Activated CD8-positive, alpha-beta memory T cell treated with anti-CD3 and anti-CD28 coated beads, Interleukin-2, amount 50 U/mL, for 24 hours (primary cell): ENCODE data around the gene NCOA6.
"Not testable (repeated sequence)": the region's sequence is repeated elsewhere in the genome, so short reads cannot be mapped to it uniquely, and the experiment has no call there.

Experiments used
- DNase-seq: peaks from one replicate; pipeline ENCODE4 v3.0.0-alpha.2; 2020; ENCODE audit errors: extremely low read depth

The NCOA6 gene

DNA sequence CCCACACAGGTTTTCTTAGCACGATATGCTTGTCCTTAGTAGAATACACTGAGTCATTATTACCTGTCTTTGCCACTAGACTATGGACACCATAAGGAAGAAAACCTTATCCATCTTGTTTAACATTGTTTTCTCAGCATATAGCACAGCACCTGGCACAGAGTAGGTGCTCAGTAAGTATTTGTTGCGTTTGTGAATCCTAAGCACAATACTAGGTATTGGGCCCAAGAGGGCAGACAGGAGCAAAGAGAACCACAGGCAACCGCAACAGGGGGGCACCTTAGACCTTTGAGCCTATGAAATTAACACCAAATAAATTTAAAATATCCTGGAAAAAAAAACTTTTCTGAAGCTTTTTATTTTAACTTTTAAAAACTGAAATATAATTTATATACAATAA is 3.7 kb upstream of the NCOA6 start:
- no peak for DNase-seq

DNA sequence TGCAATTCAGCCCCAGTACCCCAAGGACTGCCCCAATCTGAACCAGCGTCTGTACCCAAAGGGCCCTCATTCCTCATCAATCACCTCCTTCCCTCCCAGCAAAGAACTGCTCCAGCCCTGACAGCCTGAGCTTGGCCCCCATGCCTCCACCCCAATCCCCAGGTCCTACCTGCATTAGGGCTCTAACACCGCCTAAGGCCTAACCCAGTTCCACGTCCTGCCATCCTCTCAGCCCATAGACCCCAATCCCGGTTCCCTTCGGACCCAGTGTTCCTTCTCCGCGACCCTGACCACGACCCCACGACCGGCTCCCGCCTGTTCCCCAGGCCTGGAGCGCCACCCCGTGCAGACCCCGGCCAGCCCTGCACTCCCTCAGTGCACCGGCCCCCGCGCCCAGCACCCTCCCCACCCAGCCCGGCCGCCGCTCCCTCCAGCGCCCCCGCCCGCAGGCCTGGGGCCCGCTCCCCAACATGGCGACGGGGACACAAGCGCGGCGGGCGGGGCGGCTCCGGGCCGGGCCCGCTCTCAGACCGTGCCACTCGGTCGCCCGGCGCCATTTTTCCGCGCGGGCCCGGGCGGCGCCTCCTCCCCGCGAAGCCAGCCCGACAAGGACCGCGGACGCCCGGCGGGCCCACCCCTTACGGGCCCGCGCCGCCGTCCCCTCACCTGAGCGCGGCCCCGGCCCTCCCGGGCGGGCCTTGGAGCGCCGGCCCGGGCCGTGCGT is 483 bp downstream of the NCOA6 start:
- peak; percentile 4 for DNase-seq

DNA sequence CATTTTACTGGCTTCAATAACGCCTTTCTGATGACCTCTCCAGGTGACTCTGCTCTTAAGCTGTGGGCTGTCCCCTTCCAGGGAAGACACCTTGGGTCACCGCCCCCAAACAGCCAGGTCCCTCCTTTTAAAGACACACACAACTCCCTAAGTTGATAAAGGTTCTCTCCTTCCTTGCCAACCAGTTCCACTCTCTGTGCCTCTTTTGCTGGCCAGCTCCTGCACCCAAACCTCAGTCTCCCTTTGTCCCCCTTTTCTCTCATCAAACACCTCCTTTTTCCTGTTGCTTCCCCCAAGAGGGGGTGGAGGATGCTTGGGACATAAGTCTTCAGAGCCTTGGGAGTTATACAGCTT is 1.0 kb downstream of the NCOA6 start:
- DNase-seq, result peak; percentile 58

DNA sequence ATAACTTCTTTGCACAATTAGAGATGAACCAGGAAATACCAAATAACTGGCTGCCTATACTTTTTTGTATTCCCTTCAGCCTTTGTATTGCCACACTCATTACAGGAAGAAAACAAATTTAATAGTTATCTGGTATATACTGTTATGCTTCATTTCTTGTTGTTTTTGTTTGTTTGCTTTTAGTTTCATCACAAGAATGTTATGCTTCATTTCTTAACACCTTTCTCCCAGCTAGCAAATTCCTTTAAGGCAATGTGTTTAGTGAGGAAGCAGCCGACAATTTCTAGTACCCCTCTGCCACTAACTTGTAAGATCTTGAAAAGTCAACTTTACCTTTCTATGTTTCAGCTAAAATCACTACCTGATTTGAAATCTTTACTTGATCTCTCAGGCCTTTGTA is 1.4 kb downstream of the NCOA6 start:
- DNase-seq, result no peak

DNA sequence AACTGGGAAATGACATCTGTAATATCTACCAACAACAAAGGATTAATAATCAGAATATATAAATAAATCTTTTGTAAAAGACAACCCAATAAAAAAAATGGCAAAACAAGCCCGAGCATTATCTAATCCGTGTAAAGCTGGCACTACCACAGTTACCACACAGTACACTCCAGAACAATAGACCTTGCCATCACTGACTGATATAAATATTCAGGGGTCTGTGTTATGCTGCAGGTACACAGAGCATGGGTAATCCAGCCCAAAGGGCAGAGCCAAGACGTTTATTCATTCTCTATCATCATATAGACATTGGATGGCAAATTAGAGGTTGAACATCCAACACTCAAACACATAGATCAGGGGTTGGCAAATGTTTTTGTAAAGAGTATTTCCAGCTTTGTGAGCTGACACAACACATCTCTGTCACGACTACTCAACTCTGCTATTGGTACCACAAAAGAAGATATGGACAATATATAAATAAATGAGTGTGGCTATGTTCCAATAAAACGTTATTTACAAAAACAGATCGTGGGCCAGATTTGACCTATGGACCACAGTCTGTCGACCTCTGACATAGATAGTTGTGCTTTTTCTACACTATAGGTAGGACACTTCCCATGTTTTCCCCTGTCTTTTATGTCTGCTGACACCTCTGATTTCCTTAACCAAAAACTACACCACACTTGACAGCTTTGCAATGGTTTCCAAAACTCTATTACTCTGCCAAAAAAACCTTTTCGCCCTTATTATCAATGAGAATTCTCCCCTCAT is 4.5 kb downstream of the NCOA6 start:
- no peak for DNase-seq

DNA sequence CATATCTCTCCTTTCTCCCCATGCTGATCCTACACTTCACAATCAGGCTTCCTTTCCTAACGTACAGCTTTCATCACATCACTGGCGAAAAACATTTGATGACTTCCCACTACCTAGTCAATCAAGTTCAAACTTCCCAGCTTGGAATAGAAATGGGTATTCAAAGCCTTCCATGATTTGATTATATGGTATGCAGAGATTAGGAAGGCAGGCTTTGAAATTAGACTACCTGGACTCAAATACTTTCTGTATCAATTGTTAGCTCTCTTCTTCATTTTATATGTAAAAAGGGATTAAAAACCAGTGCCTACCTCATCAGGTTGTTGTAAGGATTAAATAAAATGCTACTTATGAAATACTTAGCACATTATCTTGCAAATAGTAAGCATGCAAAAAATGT is 7.7 kb downstream of the NCOA6 start:
- no peak for DNase-seq

DNA sequence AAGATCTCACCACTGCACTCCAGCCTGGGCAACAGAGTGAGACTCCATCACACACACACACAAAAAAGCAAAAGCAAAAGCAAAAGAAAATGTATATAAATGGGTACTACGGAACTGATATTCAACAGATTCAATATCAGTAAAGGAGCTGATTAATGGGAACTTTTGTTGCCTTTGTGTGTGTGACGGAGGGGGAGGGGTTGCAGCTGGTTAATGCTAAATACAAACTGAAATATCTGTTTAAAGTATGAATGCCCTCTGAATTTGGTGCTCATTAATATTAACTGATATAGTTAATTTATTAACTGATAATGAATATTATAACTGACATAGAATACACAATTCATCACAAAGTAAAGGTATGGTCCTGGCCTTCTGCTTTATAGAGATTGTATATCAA is 8.4 kb downstream of the NCOA6 start:
- DNase-seq, result no peak

DNA sequence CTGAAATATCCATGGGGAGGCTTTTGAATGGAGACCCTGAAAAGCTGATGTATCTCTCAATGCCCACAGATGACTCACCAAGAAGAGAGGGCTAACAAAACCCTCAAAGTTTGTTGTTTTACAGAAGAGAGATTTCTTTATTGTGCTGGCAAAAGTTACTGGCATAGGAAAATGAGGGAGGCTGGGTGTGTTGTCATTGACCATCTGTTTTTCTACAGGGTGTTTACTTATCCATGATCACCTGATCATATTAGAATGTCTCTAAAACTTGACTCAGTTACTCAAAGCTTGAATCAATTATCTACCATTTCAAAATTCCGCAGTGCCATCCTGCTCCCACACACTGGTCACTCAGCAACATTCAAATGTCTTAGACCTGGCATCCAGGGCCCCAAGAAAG is 9.8 kb downstream of the NCOA6 start:
- no peak for DNase-seq

DNA sequence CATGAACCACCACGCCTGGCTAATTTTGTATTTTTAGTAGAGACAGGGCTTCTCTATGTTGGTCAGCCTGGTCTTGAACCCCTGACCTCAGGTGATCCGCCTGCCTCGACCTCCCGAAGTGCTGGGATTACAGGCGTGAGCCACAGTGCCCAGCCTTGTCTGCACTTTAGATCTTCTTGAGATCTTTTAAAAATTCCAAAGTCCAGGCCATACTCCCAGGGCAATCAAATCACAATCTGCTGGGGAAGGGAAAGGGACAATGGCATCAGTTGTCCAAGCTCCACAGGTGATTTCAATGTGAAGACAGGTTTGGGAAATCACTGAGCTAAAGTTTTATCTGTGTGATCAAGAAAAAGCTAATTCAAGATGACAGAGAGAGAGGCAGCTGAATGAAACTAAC is 16.9 kb downstream of the NCOA6 start:
- DNase-seq, result no peak

DNA sequence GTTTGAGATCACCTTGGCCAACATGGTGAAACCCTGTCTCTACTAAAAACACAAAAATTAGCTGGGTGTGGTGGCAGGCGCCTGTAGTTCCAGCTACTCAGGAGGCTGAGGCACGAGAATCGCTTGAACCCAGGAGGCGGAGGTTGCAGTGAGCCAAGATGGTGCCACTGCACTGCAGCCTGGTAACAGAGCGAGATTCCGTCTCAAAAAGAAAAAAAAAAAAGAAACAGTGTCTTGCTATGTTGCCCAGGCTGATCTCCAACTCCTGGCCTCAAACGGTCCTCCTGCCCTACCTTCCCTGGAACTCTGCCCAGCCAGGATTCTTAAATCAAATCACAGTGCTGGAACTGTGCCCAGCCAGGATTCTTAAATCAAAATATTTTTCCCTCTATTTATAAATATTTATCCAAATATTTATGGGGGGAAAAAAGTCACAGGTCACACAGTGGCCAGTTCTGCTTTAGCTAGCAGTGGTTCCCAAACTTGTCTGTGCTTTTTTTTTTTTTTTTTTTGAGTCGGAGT is 17.4 kb downstream of the NCOA6 start:
- DNase-seq, result not testable (repeated sequence)

DNA sequence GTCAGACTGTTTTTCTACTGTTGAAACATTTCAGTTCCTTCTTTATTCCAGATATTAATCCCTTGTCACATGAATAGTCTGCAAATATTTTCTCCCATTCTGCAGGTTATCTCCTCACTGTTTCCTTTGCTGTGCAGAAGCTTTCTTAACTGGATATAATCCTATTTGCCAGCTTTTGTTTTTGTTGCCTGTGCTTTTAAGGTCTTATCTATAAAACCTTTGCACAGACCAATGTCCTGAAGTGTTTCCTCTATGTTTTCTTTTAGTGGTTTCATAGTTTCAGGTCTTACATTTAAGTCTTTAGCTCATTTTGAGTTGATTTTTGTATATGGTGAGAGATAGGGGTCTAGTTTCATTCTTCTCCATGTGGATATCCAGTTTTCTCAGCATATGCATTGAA is 19.2 kb downstream of the NCOA6 start:
- no peak for DNase-seq

DNA sequence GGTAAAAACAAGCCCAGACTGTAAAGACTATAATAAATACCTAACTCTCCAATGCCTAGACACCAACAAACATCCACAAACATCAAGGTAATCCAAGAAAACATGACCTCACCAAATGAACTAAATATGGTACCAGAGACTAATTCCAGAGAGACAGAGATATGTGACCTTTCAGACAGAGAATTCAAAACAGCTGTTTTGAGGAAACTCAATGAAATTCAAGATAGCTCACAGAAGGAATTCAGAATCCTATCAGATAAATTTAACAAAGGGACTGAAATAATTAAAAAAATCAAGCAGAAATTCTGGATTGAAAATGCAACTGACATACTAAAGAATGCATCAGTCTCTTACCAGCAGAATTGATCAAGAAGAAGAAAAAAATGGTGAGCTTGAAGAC is 26.6 kb downstream of the NCOA6 start:
- no peak for DNase-seq

DNA sequence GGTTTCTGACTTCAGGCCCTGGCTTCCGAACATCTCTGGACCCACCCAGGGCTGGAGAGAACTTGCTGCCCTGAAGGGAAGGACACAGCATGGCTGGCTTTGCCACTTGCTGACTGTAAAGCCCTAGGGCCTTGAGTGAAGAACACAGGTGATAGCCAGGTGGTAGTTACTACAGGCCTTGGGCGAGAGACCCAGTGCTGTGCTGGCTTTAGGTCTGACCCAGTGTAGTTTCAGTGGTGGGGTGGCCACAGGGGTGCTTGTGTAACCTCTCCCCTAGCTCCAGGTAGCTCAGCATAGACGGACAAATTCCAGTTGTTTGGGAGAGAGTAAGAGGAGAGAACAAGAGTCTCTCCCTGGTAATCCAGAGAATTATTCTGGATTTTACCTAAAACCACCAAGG is 27.1 kb downstream of the NCOA6 start:
- no peak for DNase-seq

DNA sequence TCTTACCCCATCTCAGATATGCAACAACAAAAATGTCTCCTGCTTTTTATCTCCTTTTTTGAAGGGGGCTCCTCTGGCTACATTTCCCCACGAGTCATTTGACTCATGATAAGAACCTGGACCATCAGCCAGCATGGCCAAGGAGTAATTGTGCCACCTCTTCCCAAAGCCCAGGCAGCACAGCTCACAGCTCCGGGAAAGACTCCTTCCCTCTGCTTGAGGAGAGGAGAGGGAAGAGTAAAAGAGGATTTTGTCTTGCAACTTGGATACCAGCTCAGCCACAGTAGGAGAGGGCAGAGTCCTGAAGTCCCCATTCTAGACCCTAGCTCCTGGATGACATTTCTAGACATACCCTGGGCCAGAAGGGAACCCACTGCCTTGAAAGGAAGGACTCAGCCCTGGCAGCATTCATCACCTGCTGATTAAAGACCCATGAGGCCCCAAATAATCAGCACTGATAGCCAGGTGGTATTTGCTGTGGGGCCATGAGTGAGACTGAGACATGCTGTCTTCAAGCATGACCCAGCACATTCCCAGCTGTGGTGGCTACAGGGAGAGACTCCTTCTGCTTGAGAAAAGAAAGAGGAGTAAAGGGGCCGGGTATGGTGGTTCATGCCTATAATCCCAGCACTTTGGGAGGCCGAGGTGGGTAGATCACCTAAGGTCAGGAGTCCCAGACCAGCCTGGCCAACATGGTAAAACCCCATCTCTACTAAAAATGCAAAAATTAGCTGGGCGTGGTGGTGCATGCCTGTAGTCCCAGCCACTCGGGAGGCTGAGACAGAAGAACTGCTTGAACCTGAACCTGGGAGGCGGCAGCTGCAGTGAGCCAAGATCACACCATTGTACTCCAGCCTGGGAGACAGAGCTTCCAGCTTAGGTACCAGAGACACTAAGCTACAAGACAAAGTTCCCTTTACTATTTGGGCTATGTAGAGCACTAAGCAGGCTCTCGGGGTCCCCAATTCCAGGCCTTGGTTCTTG is 28.1 kb downstream of the NCOA6 start:
- no peak for DNase-seq

DNA sequence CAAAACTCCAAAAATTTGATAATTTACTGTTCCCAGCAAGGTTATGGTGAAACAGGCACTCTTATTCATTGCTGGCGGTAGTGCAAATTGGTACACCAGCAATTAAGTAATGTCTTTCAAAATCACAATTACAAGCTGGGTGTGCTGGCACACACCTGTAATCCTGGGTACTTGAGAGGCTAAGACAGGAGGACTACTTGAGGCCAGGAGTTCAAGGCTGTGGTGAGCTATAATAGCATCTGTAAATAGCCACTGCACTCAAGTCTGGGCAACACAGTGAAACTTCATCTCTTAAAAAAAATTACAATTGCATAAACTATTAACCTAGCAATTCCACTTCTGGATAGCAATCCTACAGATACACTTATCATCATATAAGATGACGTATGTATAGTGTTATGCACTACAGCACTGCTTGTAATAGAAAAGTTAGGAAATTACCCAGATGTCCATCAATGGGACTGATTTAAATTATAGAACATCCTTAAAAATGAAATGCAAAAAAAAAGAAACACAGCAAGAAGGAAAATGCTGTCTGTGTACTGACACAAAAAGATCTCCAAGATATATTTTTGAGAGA is 31.4 kb downstream of the NCOA6 start:
- no peak for DNase-seq

DNA sequence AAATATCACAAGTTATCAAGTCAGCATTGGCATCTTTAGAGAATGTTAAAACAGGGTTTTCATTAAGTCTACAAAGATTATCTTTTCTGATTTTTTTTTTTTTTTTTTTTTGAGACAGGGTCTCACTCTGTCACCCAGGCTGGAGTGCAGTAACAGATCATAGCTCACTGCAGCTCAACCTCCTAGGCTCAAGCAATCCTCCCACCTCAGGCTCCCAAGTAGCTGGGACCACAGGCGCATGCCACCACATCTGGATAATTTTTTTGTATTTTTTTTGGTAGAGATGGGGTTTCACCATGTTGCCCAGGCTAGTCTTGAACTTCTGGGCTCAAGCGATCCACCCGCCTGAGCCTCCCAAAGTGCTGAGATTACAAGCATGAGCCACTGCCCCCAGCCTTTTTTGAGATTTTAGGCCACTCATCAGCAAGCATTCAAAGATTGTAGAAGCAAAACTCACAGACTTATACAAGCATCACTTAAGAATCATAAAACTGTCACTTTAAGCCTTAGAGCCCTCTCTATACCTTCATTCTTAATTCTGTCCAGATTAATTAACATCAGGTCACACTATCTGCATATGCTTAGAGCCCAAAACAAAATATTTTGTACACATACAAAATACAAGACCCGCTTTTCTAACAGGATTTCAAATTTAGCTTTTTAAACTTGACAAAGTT is 32.6 kb downstream of the NCOA6 start:
- no peak for DNase-seq

DNA sequence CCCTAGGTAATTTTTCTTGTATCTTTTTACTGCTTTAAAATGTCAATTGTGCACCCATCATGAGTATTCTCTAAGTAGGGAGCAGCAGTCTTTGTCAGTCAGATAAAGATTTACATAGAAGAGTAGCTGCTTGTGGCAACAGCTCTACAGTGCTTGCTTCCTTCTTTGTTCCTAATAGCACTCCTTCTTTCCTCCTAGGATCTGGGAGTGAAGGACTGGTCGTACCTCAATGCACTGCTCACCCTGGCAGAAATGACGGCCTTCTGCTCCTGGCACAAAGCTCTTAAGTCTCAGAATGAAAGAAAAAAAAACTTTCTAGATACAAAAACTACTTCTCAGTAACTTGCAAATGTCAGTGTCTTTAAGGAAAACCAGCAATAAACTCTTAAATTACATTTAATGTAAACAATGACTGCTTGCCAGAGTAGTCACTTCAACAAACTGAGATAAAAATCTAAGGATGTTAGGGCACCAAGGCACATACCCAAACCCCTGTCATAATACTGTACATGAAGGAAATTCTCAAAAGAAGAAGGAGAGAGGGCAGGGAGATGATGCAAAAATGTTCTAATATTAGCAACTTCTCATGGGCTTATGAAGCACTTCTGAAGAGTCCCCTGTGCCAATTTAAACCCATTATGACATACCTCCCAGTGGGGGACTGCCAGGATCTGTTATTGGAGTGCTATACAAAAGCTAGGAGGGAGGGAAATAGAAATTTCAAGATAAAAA is 34.0 kb downstream of the NCOA6 start:
- no peak for DNase-seq

DNA sequence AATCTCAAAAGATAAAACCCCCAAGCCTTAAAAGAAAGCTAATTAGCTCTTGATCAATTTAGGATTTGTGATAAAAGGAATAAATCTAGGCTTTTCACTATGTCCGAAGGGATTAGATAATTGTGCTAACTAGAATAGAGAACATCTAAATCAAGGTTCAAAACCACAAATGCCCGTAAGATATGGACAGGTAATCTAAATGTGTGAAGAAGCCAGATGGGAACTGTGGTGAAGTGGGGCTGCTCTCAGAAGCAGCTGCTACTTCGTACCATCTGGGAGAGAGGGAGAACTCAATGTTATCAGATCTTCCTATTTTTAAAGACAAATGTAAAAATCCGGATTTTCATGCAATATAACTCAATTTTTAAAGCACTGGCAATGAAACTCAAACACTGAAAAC is 44.2 kb downstream of the NCOA6 start:
- DNase-seq, result no peak

DNA sequence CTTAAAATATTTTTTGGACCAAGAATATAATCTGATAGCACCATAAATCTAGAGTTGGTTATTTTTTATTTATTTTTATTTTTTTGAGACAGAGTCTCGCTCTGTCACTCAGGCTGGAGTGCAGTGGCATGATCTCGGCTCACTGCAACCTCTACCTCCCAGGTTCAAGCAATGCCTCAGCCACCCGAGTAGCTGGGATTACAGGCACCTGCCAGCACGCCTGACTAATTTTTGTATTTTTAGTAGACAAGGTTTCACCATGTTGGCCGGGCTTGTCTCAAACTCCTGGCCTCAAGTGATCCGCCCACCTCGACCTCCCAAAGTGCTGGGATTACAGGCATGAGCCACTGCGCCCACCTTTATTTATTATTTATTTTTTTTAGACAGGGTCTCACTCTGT is 45.2 kb downstream of the NCOA6 start:
- DNase-seq, result not testable (repeated sequence)

DNA sequence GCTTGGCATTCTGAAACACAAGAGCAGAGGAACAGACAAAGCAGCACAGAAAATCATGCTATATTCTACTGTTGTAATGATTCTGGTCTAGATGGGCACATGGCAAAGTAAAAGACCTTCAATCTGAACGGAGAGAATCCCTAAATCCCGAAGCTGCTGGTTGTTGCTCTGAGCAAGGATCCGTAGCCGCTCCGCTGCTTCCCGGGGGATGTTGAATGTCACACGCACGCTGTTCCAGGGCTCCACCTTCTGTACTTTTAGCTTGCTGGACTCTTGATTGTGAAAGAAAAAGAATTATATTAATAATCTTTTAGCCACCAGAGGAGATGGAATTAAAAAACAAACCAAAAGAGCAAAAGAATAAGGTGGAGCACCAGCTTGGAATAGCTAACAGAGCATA is 49.3 kb downstream of the NCOA6 start:
- no peak for DNase-seq

DNA sequence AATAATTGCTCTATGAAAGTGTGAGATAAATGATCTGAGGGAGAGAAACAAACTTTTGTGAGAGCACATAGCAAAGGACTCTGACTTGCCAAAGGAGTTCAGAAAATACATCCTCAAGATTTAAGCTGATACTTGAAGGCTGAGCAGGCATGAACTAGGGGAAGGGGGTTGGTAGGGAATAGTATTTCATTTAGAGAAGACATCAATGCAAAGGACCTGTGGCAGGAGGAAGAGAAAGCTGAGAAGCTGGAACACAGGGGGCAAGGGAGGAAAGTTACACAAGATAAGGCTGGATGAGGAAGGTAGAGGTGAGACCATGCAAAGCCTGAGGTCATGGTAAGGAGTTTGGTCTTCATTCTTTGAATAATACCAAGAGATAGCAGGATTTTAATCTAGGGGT is 50.6 kb downstream of the NCOA6 start:
- no peak for DNase-seq
